Measurements from ENCODE around the gene ITGB4. TPM values are rescaled to one million over a fixed set of nuclear protein-coding genes. Genes with fewer than 3 reads are reported as not detected.

The ITGB4 gene
- total RNA-seq, 1 experiment from 2014 or later: 568 TPM

- POLR2A ChIA-PET: no interaction called here
- no peak overlapping the region for H3K4me3 ChIP-seq (replicated peaks in 1 of 2; ENCODE audit: low read depth in 1 of 2, low read length in 2 of 2)
- H3K9me3 ChIP-seq (ENCODE audit: control insufficient read depth in 1 of 2, insufficient read depth in 1 of 2, low read depth in 1 of 2, low read length in 2 of 2): no peaks in the 10 kb centered on the region
- H3K4me1 ChIP-seq (ENCODE audit: control insufficient read depth in 1 of 2, insufficient read depth in 2 of 2, low read length in 2 of 2): no peaks in the 10 kb centered on the region
- H3K27me3 ChIP-seq (ENCODE audit: insufficient read depth, low read length): no peaks in the 10 kb centered on the region
- TF ChIP-seq CTCF (IDR thresholded peaks at IDR 0.05 in 2 of 3, conservative IDR thresholded peaks at IDR 0.05 in 1 of 3; ENCODE audit: borderline replicate concordance in 1 of 3, insufficient read depth in 1 of 3, low read depth in 2 of 3, low read length in 2 of 3) (no peak), REST (IDR thresholded peaks at IDR 0.05; ENCODE audit: low read depth) (no peak), SP1 (IDR thresholded peaks at IDR 0.05; ENCODE audit: low read depth) (no peak), JUND (IDR thresholded peaks at IDR 0.05) (no peak), EZH2phosphoT487 (IDR thresholded peaks at IDR 0.05; ENCODE audit: borderline replicate concordance) (no peak), SIN3A (IDR thresholded peaks at IDR 0.05; ENCODE audit: low read depth) (no peak), TCF7L2 (IDR thresholded peaks at IDR 0.05; ENCODE audit: borderline replicate concordance, extremely low read depth, insufficient read depth, insufficient read length) (no peak), CEBPB (IDR thresholded peaks at IDR 0.05; ENCODE audit: low read depth) (no peak), ZNF274 (IDR thresholded peaks at IDR 0.05; ENCODE audit: low read depth, low read length) (no peak), ZBTB33 (IDR thresholded peaks at IDR 0.05; ENCODE audit: extremely low read depth, insufficient replicate concordance, low read length) (no peak), POLR2AphosphoS5 (IDR thresholded peaks at IDR 0.05; ENCODE audit: low read depth, low read length) (no peak), RAD21 (IDR thresholded peaks at IDR 0.05; ENCODE audit: low read depth) (no peak), CBX3 (IDR thresholded peaks at IDR 0.05; ENCODE audit: low read depth) (no peak), YY1 (IDR thresholded peaks at IDR 0.05; ENCODE audit: extremely low read depth, insufficient replicate concordance, low read depth, low read length) (no peak), ELF1 (IDR thresholded peaks at IDR 0.05; ENCODE audit: borderline replicate concordance, low read depth) (no peak), MAX (IDR thresholded peaks at IDR 0.05) (no peak), FOSL1 (IDR thresholded peaks at IDR 0.05; ENCODE audit: low read depth) (no peak), ATF3 (IDR thresholded peaks at IDR 0.05) (no peak), EGR1 (IDR thresholded peaks at IDR 0.05; ENCODE audit: low read depth) (no peak), ZFX (IDR thresholded peaks at IDR 0.05) (no peak)
- H2AFZ ChIP-seq (ENCODE audit: low read depth, low read length, poor library complexity, severe bottlenecking): no peak overlapping the region
- H4K20me1 ChIP-seq (ENCODE audit: insufficient read depth): no peaks in the 10 kb centered on the region
- DNase-seq (ENCODE audit: low read depth, low spot score): no peak
- H3K79me2 ChIP-seq (ENCODE audit: insufficient read depth, low read length): no peaks in the 10 kb centered on the region; the same call in 1 of the 2 replicates
- peaks cover 34 to 79% of the 10 kb centered on the region in 2 experiments for H3K36me3 ChIP-seq (ENCODE audit: control insufficient read depth in 1 of 2, insufficient read depth in 2 of 2, low read length in 2 of 2)
- H3K9ac ChIP-seq (ENCODE audit: low read length): no peak overlapping the region
- CTCF ChIA-PET: no interaction called here
- intact Hi-C loops (cut with micrococcal nuclease): loop anchor here (10.0 kb wide), 1 partner anchor 225 kb away; the partner anchor contains the start of genes CASKIN2 and TSEN54
- ATAC-seq: no peak
- no peaks in the 10 kb centered on the region for H3K9me2 ChIP-seq (ENCODE audit: insufficient read depth)
- RAD21 ChIA-PET (ENCODE audit: low non-redundant PET in 1 of 2, low total read pairs in 2 of 2, uncharacterized antibody in 2 of 2, unreplicated experiment in 2 of 2): no interaction called here
- no TSS peak for BruUV-seq (replicated peaks)
- no peak overlapping the region for H3K4me2 ChIP-seq (ENCODE audit: low read length)
- no peak overlapping the region; the same call in 1 of the 2 replicates for H3K27ac ChIP-seq (ENCODE audit: low read depth, low read length)
These were observed 19.0 kb downstream of the ITGB4 start for GRCh38 chr17:75740215-75740614.
